Spinal cord (tissue), 10 donors: Measurements from ENCODE around the gene CHST3. TPM values are rescaled to one million over a fixed set of nuclear protein-coding genes. Genes with fewer than 3 reads are reported as not detected.

Source experiments
- DNase-seq, 6 donors: peaks; one replicate each; pipeline versions ENCODE4 v3.0.0 to v3.0.0-alpha.2; 2013 to 2015; ENCODE audit warnings: low spot score in 6 of 6, low read depth in 4 of 6
- H3K27ac ChIP-seq: one replicate; pipeline ENCODE4 v1.5.1; 2013; ENCODE audit warnings: low read depth, low read length, control low read depth
- H3K27me3 ChIP-seq: one replicate; pipeline ENCODE4 v1.6.1; 2013; ENCODE audit warnings: low read length; ENCODE audit not compliant: control insufficient read depth, insufficient read depth
- H3K36me3 ChIP-seq: one replicate; pipeline ENCODE4 v1.6.1; 2013; ENCODE audit warnings: low read length; ENCODE audit not compliant: control insufficient read depth, insufficient read depth
- H3K4me1 ChIP-seq: one replicate; pipeline ENCODE4 v1.6.1; 2013; ENCODE audit warnings: low read length; ENCODE audit not compliant: control insufficient read depth, insufficient read depth
- H3K4me3 ChIP-seq: one replicate; pipeline ENCODE4 v1.5.1; 2013; ENCODE audit warnings: low read depth, low read length, control low read depth
- H3K9me3 ChIP-seq: one replicate; pipeline ENCODE4 v1.6.1; 2013; ENCODE audit warnings: low read length; ENCODE audit not compliant: control insufficient read depth, insufficient read depth
- WGBS: methylation state at CpG from one replicate; pipeline ENCODE4 v1.1.5; 2013; ENCODE audit warnings: missing lambda C conversion rate; ENCODE audit not compliant: insufficient coverage; 5-methylcytosine and 5-hydroxymethylcytosine counted together
- polyA plus RNA-seq, 2 donors: library from polyadenylated mRNA; unstranded; fragments of 120-200 nt; gene quantifications; one replicate each; pipeline ENCODE4 v1.2.1, GENCODE V29; 2013; ENCODE audit not compliant: insufficient read length in 2 of 2
- total RNA-seq, 2 donors: library from RNA; depleted of rRNA in 1 of 2; stranded (reverse); fragments of 120-200 nt in 1 of 2; fragments of >200 nt in 1 of 2; gene quantifications; one replicate each; pipeline versions ENCODE4 v1.2.3 to v1.2.4, GENCODE V29; 2013 to 2014
- donor health status: healthy.

CHST3 gene
- total and polyA plus RNA-seq, 4 donors: 28.4 to 34.2 (median 31.3) TPM

DNA sequence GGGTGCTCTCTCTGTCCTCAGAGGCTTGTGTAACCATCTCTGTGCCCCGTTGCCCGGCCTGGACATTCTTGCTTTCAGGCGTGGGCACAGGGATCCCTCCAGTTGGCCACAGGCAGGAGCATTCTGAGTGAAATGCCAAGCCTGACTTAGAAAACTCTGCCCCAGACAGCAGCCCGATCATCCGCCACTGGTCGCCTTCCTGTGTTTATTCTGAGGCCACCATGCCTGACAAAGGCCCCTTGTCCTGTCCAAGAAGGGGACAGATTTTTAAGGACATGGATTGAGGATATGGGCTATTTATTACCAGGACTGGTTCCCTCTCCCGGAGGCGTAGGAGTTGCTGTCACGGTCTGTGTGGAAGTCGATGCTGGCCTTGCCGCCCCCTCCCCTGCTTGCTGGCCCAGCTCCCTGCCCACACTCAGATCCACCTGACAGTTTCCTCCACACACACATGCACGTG, 69.9 kb downstream of the CHST3 start:
- 29% methylated on average over 10 of the region's 12 CpGs for WGBS
- no peak overlapping the region for H3K4me3 ChIP-seq
- H3K27ac ChIP-seq: no peak overlapping the region
- peaks cover 43% of the 10 kb centered on the region for H3K4me1 ChIP-seq
- peak in 1 of 6 donors; percentile 32 for DNase-seq
- H3K9me3 ChIP-seq: no peaks in the 10 kb centered on the region
- no peaks in the 10 kb centered on the region for H3K36me3 ChIP-seq
- no peaks in the 10 kb centered on the region for H3K27me3 ChIP-seq

DNA sequence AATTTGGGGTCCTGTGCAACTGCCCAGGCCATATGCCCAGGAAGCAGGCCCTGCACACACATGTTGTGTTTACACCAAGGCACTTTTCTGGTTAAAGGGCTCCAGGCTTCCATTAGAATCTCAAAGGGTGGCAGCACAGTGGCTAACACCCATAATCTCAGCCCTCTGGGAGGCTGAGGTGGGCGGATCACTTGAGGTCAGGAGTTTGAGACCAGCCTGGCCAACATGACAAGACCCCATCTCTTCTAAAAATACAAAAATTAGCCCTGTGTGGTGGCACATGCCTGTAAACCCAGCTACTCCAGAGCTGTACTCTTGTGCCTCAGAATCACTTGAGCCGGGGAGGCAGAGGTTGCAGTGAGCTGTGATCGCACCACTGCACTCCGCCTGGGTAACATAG, 70.6 kb downstream of the CHST3 start:
- Histone ChIP-seq H3K9me3 (no peaks in the 10 kb centered on the region), H3K27ac (no peak overlapping the region), H3K4me1 (peaks cover 50% of the 10 kb centered on the region), H3K27me3 (no peaks in the 10 kb centered on the region), H3K36me3 (no peaks in the 10 kb centered on the region), H3K4me3 (no peak overlapping the region)
- WGBS: 100% methylated on average over 1 of the region's 4 CpGs
- DNase-seq: no peak

DNA sequence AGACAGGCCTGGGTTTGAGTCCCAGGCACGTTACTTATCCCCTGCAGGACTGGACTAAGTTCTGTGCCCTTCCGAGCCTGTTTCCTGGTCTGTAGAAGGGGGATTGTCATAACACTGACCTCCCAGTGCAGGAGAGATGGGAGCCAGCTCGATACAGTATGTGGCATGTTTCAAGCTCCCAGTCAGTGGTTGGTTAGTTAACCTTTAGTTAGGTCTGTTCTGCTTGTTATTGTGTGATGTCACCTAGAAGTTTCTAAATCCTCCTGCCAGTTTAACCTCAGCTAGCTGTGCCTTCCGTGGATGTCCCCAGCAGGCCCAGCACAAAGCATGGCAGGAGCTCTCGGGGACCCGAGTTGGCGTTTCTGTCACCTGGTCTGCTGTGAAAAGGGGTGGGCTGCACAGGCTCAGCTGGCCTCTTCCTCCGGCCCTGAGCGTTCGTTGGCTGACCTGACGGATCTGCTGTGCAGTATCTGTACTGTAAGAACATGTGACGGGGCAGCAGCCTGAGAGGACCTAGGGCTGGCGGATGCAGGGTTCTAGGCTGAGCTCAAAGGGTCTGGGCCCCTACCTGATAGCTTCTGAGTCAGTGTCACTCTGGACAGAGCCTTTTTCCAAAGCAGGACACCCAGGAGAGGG, 71.2 kb downstream of the CHST3 start:
- Histone ChIP-seq H3K27me3 (no peaks in the 10 kb centered on the region), H3K9me3 (no peaks in the 10 kb centered on the region), H3K4me1 (peaks cover 50% of the 10 kb centered on the region), H3K4me3 (no peak overlapping the region), H3K36me3 (no peaks in the 10 kb centered on the region), H3K27ac (no peak overlapping the region)
- no peak for DNase-seq
- 76% methylated on average over 13 of the region's 13 CpGs for WGBS

DNA sequence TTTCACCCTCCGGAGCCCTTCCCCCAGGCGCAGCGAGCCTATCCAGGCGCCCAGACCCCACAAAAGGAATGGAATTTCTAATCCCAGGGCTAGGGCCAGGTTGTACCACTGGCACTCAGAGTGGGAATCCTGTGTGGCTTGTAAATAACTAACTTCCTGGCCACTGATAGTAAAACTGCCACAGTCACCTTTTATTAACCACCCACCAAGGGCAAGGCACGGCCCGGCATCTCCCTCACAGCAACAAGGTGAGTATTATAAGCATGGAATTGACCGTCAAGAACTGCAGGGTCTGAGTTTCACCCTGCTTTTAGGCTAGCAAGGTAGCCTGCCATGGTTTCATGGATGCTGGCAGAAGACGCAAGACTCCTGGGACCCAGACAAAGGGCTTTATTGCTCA, 73.1 kb downstream of the CHST3 start:
- Histone ChIP-seq H3K4me3 (no peak overlapping the region), H3K27ac (no peak overlapping the region), H3K4me1 (peaks cover 43% of the 10 kb centered on the region), H3K27me3 (no peaks in the 10 kb centered on the region), H3K36me3 (no peaks in the 10 kb centered on the region), H3K9me3 (no peaks in the 10 kb centered on the region)
- no peak for DNase-seq
- 84% methylated on average over 6 of the region's 8 CpGs for WGBS

DNA sequence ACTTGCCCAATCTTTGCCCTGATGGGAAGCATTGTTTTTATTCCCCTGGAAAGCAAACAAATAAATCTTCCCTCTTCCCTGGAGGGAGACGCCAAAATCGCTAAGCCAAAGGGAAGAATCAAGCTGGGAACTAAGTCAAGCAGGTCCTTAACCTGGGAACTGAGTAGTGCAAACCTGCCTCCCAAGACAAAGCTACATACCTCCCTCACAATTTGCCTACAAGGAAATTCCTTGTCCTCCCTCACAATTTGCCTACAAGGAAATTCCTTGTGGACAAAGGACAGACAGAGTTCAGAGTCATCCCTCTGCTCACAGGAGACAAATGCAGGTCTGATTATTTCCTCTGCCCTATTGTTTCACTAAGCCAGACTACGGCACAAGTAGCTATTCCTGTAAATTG, 73.6 kb downstream of the CHST3 start:
- no peaks in the 10 kb centered on the region for H3K9me3 ChIP-seq
- no peak overlapping the region for H3K4me3 ChIP-seq
- no peak overlapping the region for H3K27ac ChIP-seq
- peaks cover 47% of the 10 kb centered on the region for H3K4me1 ChIP-seq
- H3K27me3 ChIP-seq: no peaks in the 10 kb centered on the region
- no peak for DNase-seq
- H3K36me3 ChIP-seq: no peaks in the 10 kb centered on the region
- WGBS: 50% methylated on average over 2 of the region's 3 CpGs

DNA sequence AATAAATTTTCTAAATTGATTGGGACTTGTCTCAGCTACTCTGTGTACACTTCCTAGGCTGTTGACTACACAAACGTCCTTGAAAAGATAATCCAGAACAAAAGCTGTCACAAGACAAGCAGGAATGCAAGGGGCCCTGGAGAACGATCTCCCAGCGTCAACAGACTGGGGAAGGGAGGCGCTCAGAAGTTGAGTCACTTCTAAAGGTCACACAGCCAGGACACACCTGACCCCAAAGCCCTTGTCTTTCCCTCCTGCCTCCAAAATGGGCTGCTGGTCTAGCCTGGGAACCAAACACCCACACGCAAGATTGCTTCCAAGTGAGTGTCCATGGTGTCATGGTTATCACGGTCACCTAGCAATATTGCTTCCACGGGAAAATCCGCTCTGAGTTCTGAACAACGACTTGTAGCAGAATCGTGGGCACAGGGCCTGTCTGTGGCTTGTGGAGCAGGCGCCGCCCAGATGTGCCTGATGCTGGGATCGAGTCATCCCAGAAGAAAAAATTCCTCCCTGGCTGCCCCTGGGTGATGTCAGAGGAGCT, 74.3 kb downstream of the CHST3 start:
- H3K27me3 ChIP-seq: no peaks in the 10 kb centered on the region
- no peak overlapping the region for H3K27ac ChIP-seq
- peaks cover 52% of the 10 kb centered on the region for H3K4me1 ChIP-seq
- no peak overlapping the region for H3K4me3 ChIP-seq
- H3K9me3 ChIP-seq: no peaks in the 10 kb centered on the region
- no peaks in the 10 kb centered on the region for H3K36me3 ChIP-seq
- no peak for DNase-seq
- 78% methylated on average over 12 of the region's 13 CpGs for WGBS

DNA sequence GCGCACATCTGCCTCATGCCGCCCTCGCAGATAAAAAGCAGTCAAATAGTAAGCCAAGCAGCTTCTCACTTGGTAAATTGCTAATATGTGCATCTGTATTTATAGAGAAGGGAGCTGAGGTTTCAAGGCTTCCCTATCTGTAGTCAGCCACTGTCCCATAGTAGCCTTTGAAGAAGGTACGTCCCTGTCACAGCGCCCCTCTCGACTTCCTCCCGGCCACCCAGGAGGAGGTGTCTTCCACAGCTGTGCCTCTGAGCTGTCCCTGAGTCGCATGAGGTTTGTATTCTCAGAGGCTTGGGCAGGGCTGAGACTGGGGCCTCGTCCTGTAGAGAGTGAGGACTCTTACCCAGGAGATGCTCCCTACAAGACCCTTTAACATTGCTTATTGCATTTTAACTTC, 75.2 kb downstream of the CHST3 start:
- no peaks in the 10 kb centered on the region for H3K36me3 ChIP-seq
- peaks cover 52% of the 10 kb centered on the region for H3K4me1 ChIP-seq
- H3K9me3 ChIP-seq: no peaks in the 10 kb centered on the region
- no peaks in the 10 kb centered on the region for H3K27me3 ChIP-seq
- H3K27ac ChIP-seq: no peak overlapping the region
- WGBS: 94% methylated on average over 2 of the region's 9 CpGs
- no peak overlapping the region for H3K4me3 ChIP-seq
- DNase-seq: no peak

DNA sequence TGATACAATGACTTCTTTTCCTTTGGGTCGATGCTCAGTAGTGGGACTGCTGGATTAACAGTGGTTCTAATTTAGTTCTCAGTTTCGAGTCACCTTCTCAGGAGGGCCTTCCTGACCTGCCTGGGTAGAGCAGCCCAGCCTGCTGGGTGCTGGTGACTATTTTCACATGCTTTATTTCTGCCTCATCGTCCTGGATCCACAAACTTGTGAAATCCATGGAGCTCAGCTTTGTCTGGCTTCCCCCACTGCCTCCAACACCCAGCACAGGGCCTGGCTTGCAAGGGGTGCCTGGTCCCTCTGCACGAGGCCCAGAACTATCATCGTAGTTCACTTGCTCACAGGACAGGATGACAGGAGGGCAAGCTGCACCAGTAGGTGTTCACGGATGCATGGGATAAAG, 77.3 kb downstream of the CHST3 start:
- WGBS: 90% methylated on average over 6 of the region's 6 CpGs
- Histone ChIP-seq H3K27ac (no peak overlapping the region), H3K36me3 (no peaks in the 10 kb centered on the region), H3K9me3 (no peaks in the 10 kb centered on the region), H3K4me3 (no peak overlapping the region), H3K4me1 (peaks cover 47% of the 10 kb centered on the region), H3K27me3 (no peaks in the 10 kb centered on the region)
- no peak for DNase-seq

DNA sequence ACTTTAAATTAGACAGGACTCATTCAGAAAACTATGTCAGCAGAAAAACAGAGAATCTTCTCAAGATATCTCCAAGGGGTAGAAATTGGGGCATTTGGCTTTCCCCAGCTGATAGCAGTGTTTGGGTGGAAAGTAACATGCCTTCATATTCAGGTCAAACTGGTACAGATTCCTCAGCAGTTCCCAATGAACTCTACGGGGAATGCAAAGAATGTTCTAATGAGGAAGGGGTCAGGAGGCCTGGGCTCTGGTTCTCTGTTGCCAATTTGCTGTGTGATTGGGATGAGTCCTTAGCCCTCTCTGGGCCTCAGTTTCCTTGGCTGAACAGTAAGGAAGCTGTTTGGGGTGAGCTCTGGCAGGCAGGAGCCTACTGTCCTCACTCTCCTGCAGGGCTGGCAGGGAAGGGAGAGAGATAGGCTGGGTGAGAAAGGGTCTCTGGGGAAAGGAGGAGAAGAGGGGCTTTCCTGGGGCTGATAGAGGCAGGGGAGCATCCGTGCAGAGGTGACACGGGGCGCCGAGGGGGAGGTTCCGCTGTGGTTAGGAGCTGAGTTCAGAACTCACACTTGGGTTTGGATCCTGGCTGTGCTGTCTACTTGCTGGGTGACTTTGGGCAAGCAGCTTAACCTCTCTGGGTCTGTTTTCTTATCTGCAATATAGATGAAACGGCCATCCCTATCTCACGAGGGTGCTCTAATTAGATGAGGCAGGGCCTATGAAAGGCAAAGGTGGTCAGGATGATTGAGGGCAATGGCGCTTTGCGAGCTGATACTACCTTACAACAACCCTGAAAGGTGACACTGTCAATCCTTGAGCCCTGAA, 79.0 kb downstream of the CHST3 start:
- 95% methylated on average over 6 of the region's 10 CpGs for WGBS
- no peak for DNase-seq
- Histone ChIP-seq H3K27ac (no peak overlapping the region), H3K4me1 (peaks cover 39% of the 10 kb centered on the region), H3K4me3 (no peak overlapping the region), H3K27me3 (no peaks in the 10 kb centered on the region), H3K36me3 (no peaks in the 10 kb centered on the region), H3K9me3 (no peaks in the 10 kb centered on the region)
